HG02852 (cell line): ENCODE measurements around the gene NHS.

Experiments used
- ATAC-seq: cut with Tn5 transposase; IDR thresholded peaks from one replicate; pipeline ENCODE4 v1.9.1; 2021; ENCODE audit warnings: mild to moderate bottlenecking, moderate library complexity; ENCODE audit not compliant: unreplicated experiment

NHS gene

GRCh38 chrX:17581641-17582040 is 206.6 kb downstream of the NHS start:
- ATAC-seq, result no peak

GRCh38 chrX:17584248-17584681 is 209.3 kb downstream of the NHS start:
- no peak for ATAC-seq

GRCh38 chrX:17585006-17585405 is 210.0 kb downstream of the NHS start:
- ATAC-seq, result no peak

- ATAC-seq, result no peak
Measured at GRCh38 chrX:17587366-17587765, 212.4 kb downstream of the NHS start.

GRCh38 chrX:17588303-17588702 is 213.3 kb downstream of the NHS start:
- no peak for ATAC-seq

- ATAC-seq, result peak; percentile 73
Measured at GRCh38 chrX:17590892-17591740, 216.1 kb downstream of the NHS start.

- ATAC-seq, result no peak
Measured at GRCh38 chrX:17591741-17592110, 216.7 kb downstream of the NHS start.

GRCh38 chrX:17592117-17592516 is 217.1 kb downstream of the NHS start:
- ATAC-seq, result no peak

GRCh38 chrX:17594693-17595092 is 219.7 kb downstream of the NHS start:
- no peak for ATAC-seq

- ATAC-seq, result no peak
Measured at GRCh38 chrX:17595456-17596035, 220.5 kb downstream of the NHS start.

- ATAC-seq, result no peak
Measured at GRCh38 chrX:17596061-17596460, 221.1 kb downstream of the NHS start.

- ATAC-seq, result no peak
Measured at GRCh38 chrX:17596546-17597205, 221.7 kb downstream of the NHS start.

GRCh38 chrX:17597327-17597726 is 222.3 kb downstream of the NHS start:
- ATAC-seq, result no peak

- no peak for ATAC-seq
Measured at GRCh38 chrX:17597836-17598439, 222.9 kb downstream of the NHS start.

- no peak for ATAC-seq
Measured at GRCh38 chrX:17601441-17602200, 226.6 kb downstream of the NHS start.

GRCh38 chrX:17602245-17602644 is 227.2 kb downstream of the NHS start:
- ATAC-seq, result no peak

GRCh38 chrX:17603196-17603595 is 228.2 kb downstream of the NHS start:
- no peak for ATAC-seq

GRCh38 chrX:17605676-17606075 is 230.7 kb downstream of the NHS start:
- no peak for ATAC-seq

GRCh38 chrX:17606231-17606630 is 231.2 kb downstream of the NHS start:
- ATAC-seq, result no peak

- no peak for ATAC-seq
Measured at GRCh38 chrX:17608888-17609287, 233.9 kb downstream of the NHS start.

GRCh38 chrX:17610788-17611187 is 235.8 kb downstream of the NHS start:
- ATAC-seq, result no peak
